Stimulated activated memory B cell treated with anti-CD40 and anti-IgM and Interleukin-4, amounts not matched to agents 10 μg/mL and 1 μg/mL and 100 μg/mL, for 72 hours (primary cell): ENCODE results near the gene GLIS1.

Source experiments
- ATAC-seq: fragments of 150-1000 bp; cut with Tn5 transposase; 2 replicates; pipeline ENCODE4 v1.10.0; 2021
- H3K27ac Mint-ChIP-seq: one replicate; pipeline ENCODE4 v1.8.0; 2022; ENCODE audit warnings: mild to moderate bottlenecking, mixed read lengths
- H3K27me3 Mint-ChIP-seq: one replicate; pipeline ENCODE4 v1.8.0; 2022; ENCODE audit warnings: mixed read lengths
- H3K36me3 Mint-ChIP-seq: one replicate; pipeline ENCODE4 v1.8.0; 2022; ENCODE audit warnings: mixed read lengths
- H3K4me1 Mint-ChIP-seq: one replicate; pipeline ENCODE4 v1.8.0; 2022; ENCODE audit warnings: mixed read lengths
- H3K4me3 Mint-ChIP-seq: one replicate; pipeline ENCODE4 v1.8.0; 2022; ENCODE audit warnings: mild to moderate bottlenecking, moderate library complexity, mixed read lengths
- H3K9me3 Mint-ChIP-seq: one replicate; pipeline ENCODE4 v1.8.0; 2022; ENCODE audit warnings: mixed read lengths

Gene GLIS1

GRCh38 chr1:53592985-53593757 is 145.8 kb downstream of the GLIS1 start:
- no peak overlapping the region for H3K4me3 Mint-ChIP-seq
- H3K9me3 Mint-ChIP-seq = no peaks in the 10 kb centered on the region
- no peaks in the 10 kb centered on the region for H3K4me1 Mint-ChIP-seq
- peaks cover 18% of the 10 kb centered on the region for H3K27me3 Mint-ChIP-seq
- no peaks in the 10 kb centered on the region for H3K36me3 Mint-ChIP-seq
- H3K27ac Mint-ChIP-seq = no peak overlapping the region
- ATAC-seq = no peak

GRCh38 chr1:53592521-53592982 is 146.4 kb downstream of the GLIS1 start:
- no peaks in the 10 kb centered on the region for H3K36me3 Mint-ChIP-seq
- H3K4me3 Mint-ChIP-seq = no peak overlapping the region
- no peak overlapping the region for H3K27ac Mint-ChIP-seq
- ATAC-seq = no peak
- H3K27me3 Mint-ChIP-seq = peaks cover 18% of the 10 kb centered on the region
- H3K4me1 Mint-ChIP-seq = no peaks in the 10 kb centered on the region
- no peaks in the 10 kb centered on the region for H3K9me3 Mint-ChIP-seq

DNA sequence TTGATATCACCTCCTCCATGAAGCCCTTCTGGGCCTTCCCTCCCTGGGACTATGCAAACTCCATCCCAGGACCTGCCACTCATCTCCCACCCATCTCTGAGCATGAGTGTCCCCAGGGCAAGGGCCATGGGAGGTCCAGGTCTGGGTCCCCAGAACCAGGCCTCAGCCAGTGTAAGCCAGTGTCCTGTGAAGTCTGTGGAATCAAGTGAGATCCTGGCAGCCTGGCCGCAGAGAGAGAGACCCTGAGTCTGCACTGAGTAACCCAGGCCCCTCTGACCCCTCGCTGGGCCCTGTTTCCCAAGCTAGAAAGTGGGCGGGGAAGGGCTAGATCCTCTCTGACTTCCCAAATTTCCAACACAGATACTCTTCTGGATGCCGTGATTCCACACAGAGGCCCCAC is 147.0 kb downstream of the GLIS1 start:
- no peak for ATAC-seq
- Mint-ChIP-seq H3K9me3 (no peaks in the 10 kb centered on the region), H3K27ac (no peak overlapping the region), H3K4me3 (no peak overlapping the region), H3K27me3 (peaks cover 18% of the 10 kb centered on the region), H3K36me3 (no peaks in the 10 kb centered on the region), H3K4me1 (no peaks in the 10 kb centered on the region)

DNA sequence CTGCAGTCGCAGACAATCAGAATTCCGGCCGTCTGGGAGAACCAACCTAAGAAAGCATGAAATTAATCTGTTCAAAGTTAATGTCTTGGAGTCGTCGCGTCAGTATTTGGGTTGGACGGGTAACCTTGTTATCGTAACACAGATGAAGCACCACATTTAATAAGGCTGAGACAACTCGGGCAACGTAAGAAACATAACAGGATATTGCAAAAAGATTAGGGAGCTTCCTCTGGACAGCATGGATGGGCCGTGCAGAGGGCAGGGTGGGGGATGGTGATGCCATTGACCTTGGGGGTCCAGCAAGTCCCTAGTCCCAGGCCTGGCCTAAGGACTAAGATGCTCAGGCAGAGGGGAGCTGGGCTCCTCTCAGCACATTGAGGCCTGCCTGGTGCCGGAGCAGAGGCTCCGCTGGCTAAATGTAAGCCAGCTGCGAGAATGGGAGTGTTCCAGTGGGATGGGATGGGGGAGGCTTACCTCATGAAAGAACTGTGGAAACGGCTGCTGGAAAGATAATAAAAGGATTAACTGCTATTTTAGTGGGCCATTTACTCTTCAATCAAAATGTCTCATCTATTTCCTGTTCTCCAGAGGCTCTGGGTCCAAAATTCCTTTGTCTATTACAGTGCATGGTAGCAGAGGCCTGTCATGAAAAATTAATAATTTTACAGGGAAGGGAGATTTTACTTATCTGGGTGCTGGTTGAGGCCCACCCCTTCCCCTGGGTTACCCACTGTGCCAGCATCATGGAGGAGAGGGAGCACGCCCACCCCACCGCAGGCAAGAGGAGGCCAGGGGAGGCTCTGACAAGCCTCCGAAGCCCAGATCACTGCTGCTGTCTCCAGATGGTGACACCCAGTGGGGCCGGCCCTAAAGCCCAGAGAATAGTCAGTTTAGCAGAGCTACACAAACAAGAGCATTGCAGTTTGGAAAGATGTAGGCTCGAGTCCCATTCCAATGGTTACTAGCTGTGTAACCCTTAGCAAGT is 148.1 kb downstream of the GLIS1 start:
- no peak overlapping the region for H3K4me3 Mint-ChIP-seq
- no peaks in the 10 kb centered on the region for H3K9me3 Mint-ChIP-seq

GRCh38 chr1:53590104-53590503 is 148.9 kb downstream of the GLIS1 start:
- Mint-ChIP-seq H3K27ac (no peak overlapping the region), H3K27me3 (peaks cover 12% of the 10 kb centered on the region), H3K36me3 (no peaks in the 10 kb centered on the region), H3K4me1 (no peaks in the 10 kb centered on the region), H3K9me3 (no peaks in the 10 kb centered on the region), H3K4me3 (no peak overlapping the region)
- no peak for ATAC-seq

More for the DNA sequence above, 148.1 kb downstream of the GLIS1 start:
- ATAC-seq = no peak
- no peaks in the 10 kb centered on the region for H3K4me1 Mint-ChIP-seq
- peaks cover 18% of the 10 kb centered on the region for H3K27me3 Mint-ChIP-seq
- H3K27ac Mint-ChIP-seq = no peak overlapping the region
- H3K36me3 Mint-ChIP-seq = no peaks in the 10 kb centered on the region

DNA sequence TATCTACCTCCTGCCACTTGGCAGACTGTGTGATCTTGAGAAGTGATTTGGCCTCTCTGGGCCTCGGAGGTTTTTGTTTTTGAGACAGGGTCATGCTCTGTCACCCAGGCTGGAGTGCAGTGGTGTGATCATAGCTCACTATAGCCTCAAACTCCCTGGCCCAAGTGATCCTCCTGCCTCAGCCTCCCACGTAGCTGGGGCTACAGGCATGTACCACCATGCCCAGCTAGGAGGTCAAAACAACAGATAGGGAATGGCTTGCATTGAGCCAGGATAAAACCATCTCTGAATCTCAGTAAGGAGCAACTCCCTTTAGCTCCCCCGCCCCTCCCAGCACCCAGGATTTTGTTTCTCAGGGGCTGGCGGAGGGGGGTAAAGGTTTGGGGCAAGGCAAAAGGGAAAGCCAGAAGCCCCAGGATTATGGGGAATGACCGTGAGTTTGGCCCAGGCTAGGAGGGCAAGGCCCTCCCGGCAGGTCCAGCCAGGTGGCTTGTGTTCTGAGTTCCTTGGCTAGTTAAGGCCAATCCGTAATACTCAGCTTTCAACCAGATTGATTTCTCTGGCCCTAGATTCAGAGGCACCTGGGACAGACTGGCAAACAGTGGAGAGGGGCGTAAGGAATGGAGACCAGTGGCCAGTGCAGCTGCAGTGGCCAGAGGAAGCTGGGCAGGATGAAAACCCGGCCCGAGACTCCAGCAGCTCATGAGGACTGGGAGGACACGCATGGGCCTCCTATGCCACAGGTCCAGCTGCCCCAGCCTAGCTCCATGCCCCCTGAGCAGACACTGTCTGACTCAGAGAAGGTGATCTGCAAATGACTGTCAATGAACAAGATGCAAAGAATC is 149.7 kb downstream of the GLIS1 start:
- Mint-ChIP-seq H3K27ac (no peak overlapping the region), H3K4me1 (no peaks in the 10 kb centered on the region), H3K27me3 (peaks cover 3% of the 10 kb centered on the region), H3K4me3 (no peak overlapping the region), H3K9me3 (no peaks in the 10 kb centered on the region), H3K36me3 (no peaks in the 10 kb centered on the region)
- ATAC-seq = no peak

GRCh38 chr1:53588053-53588779 is 150.7 kb downstream of the GLIS1 start:
- Mint-ChIP-seq H3K4me3 (no peak overlapping the region), H3K4me1 (no peaks in the 10 kb centered on the region), H3K36me3 (no peaks in the 10 kb centered on the region), H3K27me3 (no peaks in the 10 kb centered on the region), H3K27ac (no peak overlapping the region), H3K9me3 (no peaks in the 10 kb centered on the region)
- no peak for ATAC-seq

GRCh38 chr1:53587252-53587988 is 151.5 kb downstream of the GLIS1 start:
- no peak for ATAC-seq
- no peak overlapping the region for H3K27ac Mint-ChIP-seq

GRCh38 chr1:53586765-53587164 is 152.2 kb downstream of the GLIS1 start:
- H3K36me3 Mint-ChIP-seq = no peaks in the 10 kb centered on the region
- no peak overlapping the region for H3K4me3 Mint-ChIP-seq
- ATAC-seq = no peak
- no peak overlapping the region for H3K27ac Mint-ChIP-seq
- no peaks in the 10 kb centered on the region for H3K9me3 Mint-ChIP-seq
- H3K27me3 Mint-ChIP-seq = no peaks in the 10 kb centered on the region
- H3K4me1 Mint-ChIP-seq = no peaks in the 10 kb centered on the region

More at GRCh38 chr1:53587252-53587988, 151.5 kb downstream of the GLIS1 start:
- no peaks in the 10 kb centered on the region for H3K9me3 Mint-ChIP-seq
- H3K27me3 Mint-ChIP-seq = no peaks in the 10 kb centered on the region
- H3K36me3 Mint-ChIP-seq = no peaks in the 10 kb centered on the region
- H3K4me1 Mint-ChIP-seq = no peaks in the 10 kb centered on the region
- H3K4me3 Mint-ChIP-seq = no peak overlapping the region

DNA sequence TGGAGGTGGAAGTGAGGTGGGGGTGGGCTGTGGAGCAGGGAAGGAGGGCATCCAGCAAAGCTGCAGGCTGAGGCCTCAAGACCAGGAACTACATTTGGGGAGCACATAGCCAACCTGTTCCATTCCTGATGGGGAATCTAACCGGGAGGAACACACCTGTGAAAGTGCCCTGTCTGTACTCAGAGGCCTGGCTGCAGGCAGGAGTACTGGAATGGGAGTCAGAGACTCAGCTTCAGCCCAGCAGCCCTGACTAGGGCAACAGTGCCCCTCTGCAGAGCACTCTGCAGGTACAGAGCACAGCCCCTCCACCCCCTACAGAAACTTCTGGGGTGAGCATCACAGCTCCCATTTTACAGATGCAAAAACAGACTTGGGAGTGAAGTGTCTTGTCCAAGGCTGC is 153.4 kb downstream of the GLIS1 start:
- no peaks in the 10 kb centered on the region for H3K27me3 Mint-ChIP-seq
- no peaks in the 10 kb centered on the region for H3K36me3 Mint-ChIP-seq
- no peak for ATAC-seq
- no peak overlapping the region for H3K4me3 Mint-ChIP-seq
- H3K9me3 Mint-ChIP-seq = no peaks in the 10 kb centered on the region
- no peak overlapping the region for H3K27ac Mint-ChIP-seq
- no peaks in the 10 kb centered on the region for H3K4me1 Mint-ChIP-seq

GRCh38 chr1:53585129-53585528 is 153.8 kb downstream of the GLIS1 start:
- H3K36me3 Mint-ChIP-seq = no peaks in the 10 kb centered on the region
- no peak overlapping the region for H3K4me3 Mint-ChIP-seq
- no peak for ATAC-seq
- H3K4me1 Mint-ChIP-seq = no peaks in the 10 kb centered on the region
- H3K9me3 Mint-ChIP-seq = no peaks in the 10 kb centered on the region
- no peak overlapping the region for H3K27ac Mint-ChIP-seq
- no peaks in the 10 kb centered on the region for H3K27me3 Mint-ChIP-seq

DNA sequence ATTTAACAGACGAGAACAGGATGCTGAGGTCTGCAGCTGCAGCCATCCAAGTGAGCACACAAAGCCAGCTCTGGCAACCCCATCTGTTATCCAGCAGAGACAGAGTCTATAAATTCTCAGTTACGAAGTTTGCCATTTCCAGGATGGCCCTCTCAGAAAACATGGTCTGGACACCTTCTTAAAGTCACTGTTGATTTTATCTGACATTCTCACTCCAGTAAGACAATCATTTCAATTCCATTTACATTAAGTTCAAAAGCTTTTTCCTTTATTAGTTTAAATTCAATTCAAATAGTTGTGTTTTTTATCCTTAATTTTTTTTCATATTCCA is 154.2 kb downstream of the GLIS1 start:
- no peak overlapping the region for H3K4me3 Mint-ChIP-seq
- H3K27me3 Mint-ChIP-seq = no peaks in the 10 kb centered on the region
- no peaks in the 10 kb centered on the region for H3K4me1 Mint-ChIP-seq
- no peak for ATAC-seq
- H3K9me3 Mint-ChIP-seq = no peaks in the 10 kb centered on the region
- no peak overlapping the region for H3K27ac Mint-ChIP-seq
- H3K36me3 Mint-ChIP-seq = no peaks in the 10 kb centered on the region

DNA sequence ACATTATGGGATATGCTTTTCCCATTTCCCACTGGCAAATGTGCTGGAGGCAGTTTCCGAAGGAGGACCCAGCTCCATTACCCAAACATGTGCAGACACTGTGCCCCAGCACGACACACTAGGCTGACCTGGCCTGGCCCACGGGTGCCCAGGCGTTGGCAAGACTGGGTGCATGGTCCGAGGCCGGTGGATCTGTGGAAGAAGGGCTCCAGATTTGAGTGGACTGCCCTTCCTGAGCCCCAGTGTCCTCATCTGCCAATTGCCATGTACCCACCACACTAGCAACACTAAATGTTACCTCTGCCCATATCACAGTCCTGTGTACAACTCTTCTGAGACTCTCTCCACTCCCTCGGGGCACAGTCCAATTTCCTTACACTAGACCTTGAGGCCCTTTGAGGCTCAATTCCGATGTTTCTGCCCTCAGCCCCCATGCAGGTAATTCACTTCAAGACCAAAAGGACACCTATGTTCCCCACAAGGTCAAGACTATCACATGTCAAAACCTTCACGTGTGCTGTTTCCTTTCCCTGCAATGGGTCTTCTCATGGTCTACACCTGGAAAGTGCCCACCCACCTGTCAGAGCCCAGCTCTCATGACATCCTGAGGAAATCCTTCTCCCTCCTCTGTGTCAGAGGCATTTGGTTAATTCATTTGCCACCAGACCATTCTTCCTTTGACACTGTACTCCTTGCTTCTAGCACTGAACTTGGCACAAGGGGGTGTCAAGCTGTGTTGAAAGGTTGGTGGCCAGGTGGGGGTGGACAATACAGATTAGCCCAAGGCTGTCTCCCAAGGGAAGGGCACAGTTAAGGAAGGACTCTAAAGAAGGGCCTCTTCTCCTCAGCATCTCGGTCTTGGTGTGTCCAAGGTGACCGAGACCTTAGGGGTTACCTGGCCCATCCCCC is 154.8 kb downstream of the GLIS1 start:
- Mint-ChIP-seq H3K4me1 (no peaks in the 10 kb centered on the region), H3K27me3 (no peaks in the 10 kb centered on the region), H3K27ac (no peak overlapping the region), H3K36me3 (no peaks in the 10 kb centered on the region), H3K9me3 (no peaks in the 10 kb centered on the region), H3K4me3 (no peak overlapping the region)
- no peak for ATAC-seq
